ENCODE data around the gene USP24.

GRCh38 chr1:55076356-55076755, 138.8 kb downstream of the USP24 start:
- TF ChIP-seq EZH2phosphoT487 (IDR thresholded peaks at IDR 0.05) (no peak), CTCF (IDR thresholded peaks at IDR 0.05) (no peak)
